Kidney (tissue), 14 donors: Measurements from ENCODE around the gene DHX15. TPM values are rescaled to one million over a fixed set of nuclear protein-coding genes. Genes with fewer than 3 reads are reported as not detected.

ENCODE experiments used
- DNase-seq, 5 donors: peaks; one replicate each; pipeline ENCODE4 v3.0.0-alpha.2; 2013 to 2020
- FAIRE-seq: peaks from 2 replicates; lab custom pipeline; 2012; peaks lifted over from hg19 to GRCh38; lab: Jason Lieb, UNC
- H3K27ac ChIP-seq, 2 donors: one replicate each; pipeline ENCODE4 v1.7.0; 2013; ENCODE audit warnings: low read depth in 2 of 2, low read length in 2 of 2, inconsistent platforms in 1 of 2
- H3K27me3 ChIP-seq: one replicate; pipeline ENCODE4 v1.7.1; 2013; ENCODE audit warnings: low read length, inconsistent platforms; ENCODE audit not compliant: control insufficient read depth, insufficient read depth
- H3K36me3 ChIP-seq, 3 donors: one replicate each; pipeline versions ENCODE4 v1.7.0 to v1.7.1; 2013; ENCODE audit warnings: low read length in 3 of 3, control low read depth in 1 of 3, inconsistent platforms in 1 of 3; ENCODE audit not compliant: insufficient read depth in 3 of 3, control insufficient read depth in 2 of 3
- H3K4me1 ChIP-seq, 3 donors: one replicate each; pipeline versions ENCODE4 v1.7.0 to v1.7.1; 2013; ENCODE audit warnings: low read length in 3 of 3, inconsistent platforms in 1 of 3, low read depth in 1 of 3; ENCODE audit not compliant: control insufficient read depth in 2 of 3, insufficient read depth in 2 of 3
- H3K4me3 ChIP-seq, 3 donors: one replicate each; pipeline versions ENCODE4 v1.7.0 to v1.8.1; 2013; ENCODE audit warnings: low read length in 3 of 3, control low read depth in 1 of 3, inconsistent platforms in 1 of 3
- H3K9ac ChIP-seq, 3 donors: one replicate each; pipeline versions ENCODE4 v1.7.0 to v1.7.1; 2013; ENCODE audit warnings: low read length in 3 of 3, control low read depth in 1 of 3, inconsistent platforms in 1 of 3
- H3K9me3 ChIP-seq, 3 donors: one replicate each; pipeline versions ENCODE4 v1.7.0 to v1.7.1; 2013; ENCODE audit warnings: low read length in 3 of 3, control low read depth in 1 of 3, inconsistent platforms in 1 of 3; ENCODE audit not compliant: control insufficient read depth in 2 of 3, insufficient read depth in 1 of 3
- intact Hi-C: fragments of 100-400 bp; cut with DNase I; formaldehyde crosslinking; loops from one replicate; pipeline ENCODE4 v1.11.1; 2022
- polyA plus RNA-seq: library from polyadenylated mRNA; stranded (reverse); fragments of 350-450 nt; fragmentation: Illumina TruSeq; extraction: RNeasy Lipid Tissue Mini Kit (QIAGEN cat#74804); gene quantifications from one replicate; pipeline ENCODE4 v1.2.3, GENCODE V29; 2014; ENCODE audit warnings: low read depth, low replicate concordance; ENCODE audit not compliant: insufficient read depth
- total RNA-seq: library from RNA; stranded (reverse); fragmentation: NEBNext Ultra II Directional; extraction: Animal tissue kit (Norgen Biotek cat#: 25700); gene quantifications from one replicate; pipeline ENCODE4 v1.2.1, GENCODE V29; 2021
- TF ChIP-seq, protein P1 (sequence below): IDR thresholded peaks from 3 replicates; pipeline ENCODE4 v1.5.1; 2012; ENCODE audit warnings: mild to moderate bottlenecking, moderate library complexity, borderline replicate concordance; ENCODE audit not compliant: insufficient read depth; ENCODE audit errors: extremely low read depth
- donor health status: control.
- donor health status: control.
- donor health status: control.
- donor health status: control.
- donor health status: control.
- donor health status: DM: yes; HTN: yes; CAD: no.
- donor health status: Normal renal cell carcinoma (clear cell type).

The DHX15 gene
- total and polyA plus RNA-seq, 2 donors from 2014 or later = 53.4 to 120 TPM

DNA sequence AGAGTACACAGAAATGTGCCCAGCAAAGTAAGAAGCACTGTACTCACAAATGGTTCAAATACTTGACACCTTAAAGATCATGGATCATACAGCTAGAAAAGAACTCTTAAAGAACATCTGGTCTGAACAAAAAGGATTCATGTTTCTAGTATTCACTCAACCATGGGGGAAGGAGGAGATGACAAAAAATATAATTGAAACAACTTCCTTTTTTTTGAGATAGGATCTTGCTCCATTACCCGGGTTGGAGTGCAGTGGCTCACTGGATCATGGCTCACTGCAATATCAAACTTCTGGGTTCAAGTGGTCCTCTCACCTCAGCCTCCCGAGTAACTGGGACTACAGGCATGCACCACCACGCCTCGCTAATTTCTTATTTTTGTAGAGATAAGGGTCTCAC lies 6.0 kb downstream of the DHX15 start:
- Histone ChIP-seq H3K27ac (no peak overlapping the region), H3K27me3 (no peaks in the 10 kb centered on the region), H3K9me3 (no peaks in the 10 kb centered on the region), H3K4me3 (no peak overlapping the region), H3K36me3 (peaks cover 7 to 15% (median 10%) of the 10 kb centered on the region in 3 donors), H3K9ac (no peak overlapping the region), H3K4me1 (peaks cover 0 to 9% (median 7%) of the 10 kb centered on the region in 3 donors)
- intact Hi-C loops = no loop called here
- no peak for DNase-seq
- TF ChIP-seq, protein P1, sequence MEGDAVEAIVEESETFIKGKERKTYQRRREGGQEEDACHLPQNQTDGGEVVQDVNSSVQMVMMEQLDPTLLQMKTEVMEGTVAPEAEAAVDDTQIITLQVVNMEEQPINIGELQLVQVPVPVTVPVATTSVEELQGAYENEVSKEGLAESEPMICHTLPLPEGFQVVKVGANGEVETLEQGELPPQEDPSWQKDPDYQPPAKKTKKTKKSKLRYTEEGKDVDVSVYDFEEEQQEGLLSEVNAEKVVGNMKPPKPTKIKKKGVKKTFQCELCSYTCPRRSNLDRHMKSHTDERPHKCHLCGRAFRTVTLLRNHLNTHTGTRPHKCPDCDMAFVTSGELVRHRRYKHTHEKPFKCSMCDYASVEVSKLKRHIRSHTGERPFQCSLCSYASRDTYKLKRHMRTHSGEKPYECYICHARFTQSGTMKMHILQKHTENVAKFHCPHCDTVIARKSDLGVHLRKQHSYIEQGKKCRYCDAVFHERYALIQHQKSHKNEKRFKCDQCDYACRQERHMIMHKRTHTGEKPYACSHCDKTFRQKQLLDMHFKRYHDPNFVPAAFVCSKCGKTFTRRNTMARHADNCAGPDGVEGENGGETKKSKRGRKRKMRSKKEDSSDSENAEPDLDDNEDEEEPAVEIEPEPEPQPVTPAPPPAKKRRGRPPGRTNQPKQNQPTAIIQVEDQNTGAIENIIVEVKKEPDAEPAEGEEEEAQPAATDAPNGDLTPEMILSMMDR = no peak
- no peak for FAIRE-seq

GRCh38 chr4:24576276-24576675 lies 8.1 kb downstream of the DHX15 start:
- Histone ChIP-seq H3K9ac (no peak overlapping the region), H3K27me3 (no peaks in the 10 kb centered on the region), H3K4me3 (no peak overlapping the region), H3K36me3 (peaks cover 7 to 15% (median 10%) of the 10 kb centered on the region in 3 donors), H3K4me1 (peaks cover 0 to 7% (median 7%) of the 10 kb centered on the region in 3 donors), H3K9me3 (no peaks in the 10 kb centered on the region), H3K27ac (no peak overlapping the region)
- TF ChIP-seq, protein P1 = no peak
- no peak for DNase-seq
- no peak for FAIRE-seq
- intact Hi-C loops = no loop called here

DNA sequence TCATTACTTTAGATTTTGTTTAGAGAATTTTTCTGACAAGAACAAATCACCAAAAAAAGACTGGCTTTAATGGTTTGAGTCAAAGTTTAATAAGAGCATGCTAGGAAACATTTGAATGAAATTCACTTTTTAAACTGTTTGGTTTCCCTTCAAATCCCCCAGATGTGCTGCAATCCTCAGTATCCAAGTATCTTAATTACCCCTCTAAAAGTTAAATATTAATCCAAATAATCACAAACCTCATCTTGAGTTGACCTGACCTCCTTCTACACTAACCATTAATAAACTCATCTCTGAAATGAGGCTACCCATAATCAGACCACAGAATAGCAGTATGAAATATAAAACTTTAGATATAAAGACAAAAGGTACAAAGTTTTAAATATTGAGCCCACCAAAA lies 10.1 kb downstream of the DHX15 start:
- Histone ChIP-seq H3K4me3 (no peak overlapping the region), H3K4me1 (peaks cover 0 to 7% (median 7%) of the 10 kb centered on the region in 3 donors), H3K27me3 (no peaks in the 10 kb centered on the region), H3K36me3 (peaks cover 9 to 15% (median 13%) of the 10 kb centered on the region in 3 donors), H3K9ac (no peak overlapping the region), H3K27ac (no peak overlapping the region), H3K9me3 (no peaks in the 10 kb centered on the region)
- intact Hi-C loops = no loop called here
- FAIRE-seq = no peak
- TF ChIP-seq, protein P1 = no peak
- DNase-seq = no peak

DNA sequence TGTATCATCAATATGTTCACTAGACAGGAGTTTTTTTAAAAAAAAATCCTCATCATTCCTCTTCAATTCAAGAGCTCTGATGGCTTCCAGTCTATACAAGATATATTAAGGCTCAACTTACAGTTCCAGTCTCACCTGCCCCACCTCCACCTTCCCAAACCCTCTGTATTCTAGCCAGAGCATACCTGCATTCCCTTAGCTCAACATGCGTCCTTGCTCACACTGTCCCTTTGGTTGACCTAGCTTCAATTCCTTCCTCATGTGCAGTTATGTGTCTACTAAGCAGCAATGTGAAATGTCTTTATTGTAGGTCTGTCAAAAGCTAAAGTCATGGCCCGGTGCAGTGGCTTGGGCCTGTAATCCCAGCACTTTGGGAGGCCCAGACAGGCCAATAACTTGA lies 10.8 kb downstream of the DHX15 start:
- DNase-seq (no peak), FAIRE-seq (no peak)
- TF ChIP-seq, protein P1 = no peak
- H3K9me3 ChIP-seq = no peaks in the 10 kb centered on the region
- no peak overlapping the region for H3K9ac ChIP-seq
- H3K36me3 ChIP-seq = peaks cover 9 to 15% (median 13%) of the 10 kb centered on the region in 3 donors
- H3K27ac ChIP-seq = no peak overlapping the region
- H3K27me3 ChIP-seq = no peaks in the 10 kb centered on the region
- no peak overlapping the region for H3K4me3 ChIP-seq
- intact Hi-C loops = no loop called here
- peaks cover 0 to 6% (median 3%) of the 10 kb centered on the region in 3 donors for H3K4me1 ChIP-seq
